Lower leg skin (tissue), 4 donors: ENCODE data around the gene DYRK1A. TPM values are rescaled to one million over a fixed set of nuclear protein-coding genes. Genes with fewer than 3 reads are reported as not detected.

Experiments
- DNase-seq, 2 donors: peaks; one replicate each; pipeline ENCODE4 v3.0.0-alpha.2; 2019; ENCODE audit warnings: low spot score in 2 of 2
- H3K4me3 ChIP-seq: fragments of 200-600 bp; sonication (generic); 2 replicates; pipeline ENCODE4 v1.5.1; 2017; ENCODE audit warnings: mild to moderate bottlenecking, low read depth; ENCODE audit not compliant: poor library complexity, severe bottlenecking
- POLR2A ChIP-seq, 2 donors: fragments of 450-650 bp; IDR thresholded peaks; one replicate each; pipeline ENCODE4 v1.6.1; 2016 to 2017; ENCODE audit warnings: antibody characterized with exemption in 2 of 2, mild to moderate bottlenecking in 1 of 2, moderate library complexity in 1 of 2
- WGBS, 2 donors: methylation state at CpG; one replicate each; pipeline ENCODE4 v1.1.5; 2018; 5-methylcytosine and 5-hydroxymethylcytosine counted together
- intact Hi-C: fragments of 100-400 bp; cut with DNase I; formaldehyde crosslinking; loops from one replicate; pipeline ENCODE4 v1.15.0; 2023; ENCODE audit warnings: low total_unique reads
- total RNA-seq, 4 donors: library from RNA; depleted of rRNA; stranded (reverse); fragments of >200 nt; gene quantifications; one replicate each; pipeline ENCODE4 v1.1.0, GENCODE V29; 2016
- TF ChIP-seq, protein P1 (sequence below), 3 donors: fragments of 450-650 bp; IDR thresholded peaks; one replicate each; pipeline ENCODE4 v1.5.1; 2016; ENCODE audit warnings: antibody characterized with exemption in 3 of 3, mild to moderate bottlenecking in 3 of 3, moderate library complexity in 2 of 3

Gene DYRK1A
- total RNA-seq, 4 donors from 2014 or later, result 60.2 to 97.8 (median 79.8) TPM

DNA sequence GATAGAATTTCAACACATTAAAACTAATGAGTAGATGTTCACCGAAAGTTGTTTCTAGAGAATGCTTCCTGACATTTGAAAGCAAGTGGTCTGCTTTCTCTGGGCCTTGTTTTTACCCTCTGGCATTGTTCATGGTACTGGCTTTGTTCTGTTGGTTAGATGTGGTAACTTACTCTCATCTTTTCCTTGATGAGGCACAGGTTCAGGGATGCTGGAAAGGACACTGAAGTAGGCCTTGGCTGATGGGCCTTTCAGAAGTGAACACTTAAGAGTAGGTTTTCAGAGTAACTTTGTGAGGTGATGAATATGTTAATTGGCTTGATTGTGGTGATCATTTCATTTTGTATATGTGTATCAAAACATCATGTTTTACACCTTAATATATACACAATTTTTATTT is 55.8 kb downstream of the DYRK1A start:
- no peak overlapping the region for H3K4me3 ChIP-seq
- TF ChIP-seq POLR2A (IDR thresholded peaks at IDR 0.05), result no peak
- TF ChIP-seq, protein P1, sequence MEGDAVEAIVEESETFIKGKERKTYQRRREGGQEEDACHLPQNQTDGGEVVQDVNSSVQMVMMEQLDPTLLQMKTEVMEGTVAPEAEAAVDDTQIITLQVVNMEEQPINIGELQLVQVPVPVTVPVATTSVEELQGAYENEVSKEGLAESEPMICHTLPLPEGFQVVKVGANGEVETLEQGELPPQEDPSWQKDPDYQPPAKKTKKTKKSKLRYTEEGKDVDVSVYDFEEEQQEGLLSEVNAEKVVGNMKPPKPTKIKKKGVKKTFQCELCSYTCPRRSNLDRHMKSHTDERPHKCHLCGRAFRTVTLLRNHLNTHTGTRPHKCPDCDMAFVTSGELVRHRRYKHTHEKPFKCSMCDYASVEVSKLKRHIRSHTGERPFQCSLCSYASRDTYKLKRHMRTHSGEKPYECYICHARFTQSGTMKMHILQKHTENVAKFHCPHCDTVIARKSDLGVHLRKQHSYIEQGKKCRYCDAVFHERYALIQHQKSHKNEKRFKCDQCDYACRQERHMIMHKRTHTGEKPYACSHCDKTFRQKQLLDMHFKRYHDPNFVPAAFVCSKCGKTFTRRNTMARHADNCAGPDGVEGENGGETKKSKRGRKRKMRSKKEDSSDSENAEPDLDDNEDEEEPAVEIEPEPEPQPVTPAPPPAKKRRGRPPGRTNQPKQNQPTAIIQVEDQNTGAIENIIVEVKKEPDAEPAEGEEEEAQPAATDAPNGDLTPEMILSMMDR (IDR thresholded peaks at IDR 0.05), result no peak
- intact Hi-C loops, result no loop called here
- no peak for DNase-seq
- WGBS, 2 donors, result 95 to 100% methylated on average over 1 of the region's 1 CpG

DNA sequence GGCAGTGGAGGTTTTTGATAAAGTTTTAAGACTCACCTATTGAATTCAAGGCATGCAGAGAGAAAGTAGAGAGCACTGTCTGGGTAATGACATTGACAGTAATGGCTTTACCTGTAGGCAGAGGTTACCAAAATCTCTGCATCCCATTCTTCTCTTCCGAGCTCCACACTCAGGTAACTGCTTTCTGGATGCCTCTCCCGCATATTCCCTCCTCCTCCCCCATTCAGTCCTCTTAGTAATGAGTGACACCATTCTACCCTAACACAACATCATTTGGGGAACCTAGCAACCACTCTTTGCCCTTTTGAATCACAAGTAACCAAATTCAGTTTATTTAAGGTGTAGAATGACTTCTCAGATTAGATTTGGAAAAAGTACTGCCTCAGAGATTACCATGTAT is 56.5 kb downstream of the DYRK1A start:
- no peak for DNase-seq
- intact Hi-C loops, result no loop called here
- WGBS, 2 donors, result 48 to 50% methylated on average over 2 of the region's 2 CpGs
- H3K4me3 ChIP-seq, result no peak overlapping the region
- TF ChIP-seq POLR2A (IDR thresholded peaks at IDR 0.05), result no peak
- TF ChIP-seq, protein P1 (IDR thresholded peaks at IDR 0.05), result no peak

DNA sequence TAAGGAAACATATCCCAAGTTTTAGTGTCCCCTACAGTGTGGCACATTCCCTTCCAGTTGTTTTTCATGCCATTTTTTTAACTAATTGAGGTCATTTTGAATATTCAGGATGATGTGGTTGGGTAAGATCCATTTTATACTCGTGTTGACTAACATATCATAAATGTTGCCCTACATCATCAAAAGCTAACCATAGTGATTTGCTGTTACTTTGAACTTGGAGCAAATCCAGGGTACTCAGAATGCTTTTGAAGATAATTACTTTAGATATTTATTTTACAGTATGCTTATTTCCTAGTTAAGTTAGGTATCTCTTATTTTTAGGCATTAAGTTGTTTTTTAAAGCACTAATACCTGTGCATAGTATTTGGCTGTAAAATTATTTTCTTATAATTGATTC is 57.8 kb downstream of the DYRK1A start:
- TF ChIP-seq, protein P1 (IDR thresholded peaks at IDR 0.05), result no peak
- no peak for TF ChIP-seq POLR2A (IDR thresholded peaks at IDR 0.05)
- no peak overlapping the region for H3K4me3 ChIP-seq
- 42 to 43% methylated on average over 1 of the region's 1 CpG for WGBS, 2 donors
- intact Hi-C loops, result no loop called here
- DNase-seq, result no peak

GRCh38 chr21:37425001-37425400 is 58.4 kb downstream of the DYRK1A start:
- H3K4me3 ChIP-seq, result no peak overlapping the region
- no peak for DNase-seq
- 64% methylated on average over 3 of the region's 3 CpGs for WGBS, 2 donors
- intact Hi-C loops, result no loop called here
- no peak for TF ChIP-seq POLR2A (IDR thresholded peaks at IDR 0.05)
- TF ChIP-seq, protein P1 (IDR thresholded peaks at IDR 0.05), result no peak

DNA sequence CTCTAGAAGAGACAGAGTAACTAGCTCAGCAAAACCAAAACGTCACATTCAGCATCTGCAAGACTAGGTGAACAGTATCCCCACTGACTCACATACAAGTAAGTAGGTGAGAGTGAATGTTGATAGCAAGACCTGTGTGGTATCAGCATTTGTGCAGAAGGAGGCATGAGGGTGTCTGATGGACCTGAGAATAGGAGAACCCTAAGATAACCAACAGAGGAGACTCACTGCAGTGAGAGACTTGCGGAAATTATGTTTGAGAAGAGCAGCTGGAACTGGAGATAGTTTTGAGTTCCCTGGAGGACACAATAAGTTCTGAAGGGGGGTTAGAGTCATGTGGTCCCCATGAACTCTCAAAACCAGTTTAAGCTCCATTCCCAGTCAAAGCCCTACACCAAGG is 59.1 kb downstream of the DYRK1A start:
- TF ChIP-seq POLR2A (IDR thresholded peaks at IDR 0.05), result no peak
- TF ChIP-seq, protein P1 (IDR thresholded peaks at IDR 0.05), result no peak
- intact Hi-C loops, result no loop called here
- no peak for DNase-seq
- WGBS, 2 donors, result 95% methylated on average over 2 of the region's 2 CpGs
- H3K4me3 ChIP-seq, result no peak overlapping the region

DNA sequence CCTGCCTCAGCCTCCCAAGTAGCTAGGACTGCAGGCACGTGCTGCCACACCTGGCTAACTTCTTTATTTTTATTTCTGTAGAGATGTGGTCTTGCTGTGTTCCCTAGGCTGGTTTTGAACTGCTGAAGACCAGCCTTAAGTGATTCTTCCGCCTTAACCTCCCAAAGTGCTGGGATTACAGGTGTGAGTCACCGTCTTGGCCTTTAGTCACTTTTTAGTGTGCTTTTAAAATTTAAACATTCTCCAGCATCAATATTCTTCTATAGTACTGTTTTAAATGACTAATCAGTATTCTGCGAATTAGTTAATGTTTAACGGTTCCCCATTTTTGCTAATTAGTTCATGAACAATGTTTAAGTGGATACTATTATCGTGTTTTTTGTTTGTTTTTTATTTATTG is 60.6 kb downstream of the DYRK1A start:
- no peak overlapping the region for H3K4me3 ChIP-seq
- intact Hi-C loops, result no loop called here
- TF ChIP-seq, protein P1 (IDR thresholded peaks at IDR 0.05), result no peak
- no peak for TF ChIP-seq POLR2A (IDR thresholded peaks at IDR 0.05)
- WGBS, 2 donors, result 78 to 98% methylated on average over 6 of the region's 6 CpGs
- DNase-seq, result no peak
